Pancreas (tissue), 10 donors: ENCODE data around the gene XYLT1. TPM values are rescaled to one million over a fixed set of nuclear protein-coding genes. Genes with fewer than 3 reads are reported as not detected.

Source experiments
- ATAC-seq, 4 donors: fragments of 200-7000 bp; cut with Tn5 transposase; one replicate each; pipeline versions ENCODE4 v1.8.0 to v1.9.1; 2020; ENCODE audit warnings: mild to moderate bottlenecking in 4 of 4, moderate library complexity in 4 of 4
- DNase-seq, 6 donors: peaks; one replicate each; pipeline ENCODE4 v3.0.0-alpha.2; 2020
- FAIRE-seq: peaks from 2 replicates; lab custom pipeline; 2012; peaks lifted over from hg19 to GRCh38; lab: Jason Lieb, UNC
- H3K27ac ChIP-seq, 4 donors: fragments of 200-600 bp; sonication (generic); 1 replicate in 3 of 4; 2 replicates in 1 of 4; pipeline versions ENCODE4 v1.5.0 to v1.8.0; 2020
- H3K27me3 ChIP-seq, 4 donors: fragments of 200-600 bp; one replicate each; pipeline ENCODE4 v1.8.0; 2021
- H3K36me3 ChIP-seq, 3 donors: fragments of 200-600 bp; sonication (generic) in 1 of 3; one replicate each; pipeline versions ENCODE4 v1.5.0 to v1.8.0; 2020 to 2021
- H3K4me1 ChIP-seq, 3 donors: fragments of 200-600 bp; one replicate each; pipeline ENCODE4 v1.8.0; 2021
- H3K4me3 ChIP-seq, 4 donors: fragments of 200-600 bp; sonication (generic) in 2 of 4; one replicate each; pipeline versions ENCODE4 v1.5.0 to v1.8.0; 2020 to 2021
- H3K9me3 ChIP-seq, 4 donors: fragments of 200-600 bp; one replicate each; pipeline ENCODE4 v1.8.0; 2021
- WGBS, 2 donors: extraction: QIAGEN DNeasy Blood & Tissue Kit; methylation state at CpG; one replicate each; pipeline ENCODE4 v1.1.7; 2013; 5-methylcytosine and 5-hydroxymethylcytosine counted together
- intact Hi-C, 3 donors: fragments of 100-400 bp; cut with DNase I; formaldehyde crosslinking; loops; one replicate each; pipeline versions ENCODE4 v1.11.1 to v1.14.2; 2022
- polyA plus RNA-seq, 2 donors: library from polyadenylated mRNA; stranded (reverse); fragments of 200-250 nt; gene quantifications; one replicate each; pipeline ENCODE4 v1.2.3, GENCODE V29; 2013
- total RNA-seq, 6 donors: library from RNA; stranded (reverse); fragmentation: NEBNext Ultra II Directional in 4 of 6; extraction: Animal tissue kit (Norgen Biotek cat#: 25700) in 4 of 6; gene quantifications; one replicate each; pipeline versions ENCODE4 v1.2.1 to v1.2.4, GENCODE V29; 2021 to 2023
- TF ChIP-seq, protein P1 (sequence below), 4 donors: fragments of 200-600 bp; sonication (generic) in 3 of 4; IDR thresholded peaks; one replicate each; pipeline versions ENCODE4 v1.5.0 to v1.8.0; 2021; ENCODE audit warnings: antibody characterized with exemption in 4 of 4
- donor health status: healthy with polysubstance abuse.
- donor health status: DM: no; HTN: no; CAD: no; lungs with moderate emphysema.
- donor health status: DM: no; HTN: no; CAD: no.
- donor health status: control.
- donor health status: control.
- donor health status: Bipolar disorder and iron deficiency.
- donor health status: DM: yes; HTN: yes; CAD: no.
- donor health status: DM: no; HTN: no; CAD: no.
- donor health status: DM: no; HTN: no; CAD: no.
- donor health status: DM: yes; HTN: yes; CAD: no.

XYLT1 gene
- total and polyA plus RNA-seq, 8 donors = 1.6 to 8.2 (median 4.6) TPM

DNA sequence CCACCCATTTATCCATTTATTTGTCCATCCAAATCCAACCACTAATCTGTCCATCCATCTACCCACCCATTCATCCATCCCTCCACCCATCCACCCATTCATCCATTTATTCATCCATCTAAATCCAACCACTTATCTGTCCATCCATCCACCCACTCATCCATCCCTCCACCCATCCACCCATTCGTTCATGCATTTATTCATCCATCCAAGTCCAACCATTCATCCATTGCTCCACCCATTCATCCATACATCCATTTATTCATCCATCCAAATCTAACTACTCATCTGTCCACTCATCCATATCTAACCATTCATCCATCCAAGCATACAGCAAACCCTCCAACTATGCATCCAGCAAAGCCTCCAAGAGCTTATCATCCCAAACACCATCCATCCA is 267.3 kb downstream of the XYLT1 start:
- peaks cover 0 to 7% (median 5%) of the 10 kb centered on the region in 3 donors for H3K4me1 ChIP-seq
- ATAC-seq (no peak), DNase-seq (no peak), FAIRE-seq (no peak)
- H3K9me3 ChIP-seq = no peaks in the 10 kb centered on the region
- intact Hi-C loops = no loop called here
- no peaks in the 10 kb centered on the region for H3K36me3 ChIP-seq
- no peaks in the 10 kb centered on the region for H3K27me3 ChIP-seq
- WGBS, 2 donors = 68 to 88% methylated on average over 1 of the region's 1 CpG
- H3K4me3 ChIP-seq = no peak overlapping the region
- no peak overlapping the region for H3K27ac ChIP-seq
- TF ChIP-seq, protein P1, sequence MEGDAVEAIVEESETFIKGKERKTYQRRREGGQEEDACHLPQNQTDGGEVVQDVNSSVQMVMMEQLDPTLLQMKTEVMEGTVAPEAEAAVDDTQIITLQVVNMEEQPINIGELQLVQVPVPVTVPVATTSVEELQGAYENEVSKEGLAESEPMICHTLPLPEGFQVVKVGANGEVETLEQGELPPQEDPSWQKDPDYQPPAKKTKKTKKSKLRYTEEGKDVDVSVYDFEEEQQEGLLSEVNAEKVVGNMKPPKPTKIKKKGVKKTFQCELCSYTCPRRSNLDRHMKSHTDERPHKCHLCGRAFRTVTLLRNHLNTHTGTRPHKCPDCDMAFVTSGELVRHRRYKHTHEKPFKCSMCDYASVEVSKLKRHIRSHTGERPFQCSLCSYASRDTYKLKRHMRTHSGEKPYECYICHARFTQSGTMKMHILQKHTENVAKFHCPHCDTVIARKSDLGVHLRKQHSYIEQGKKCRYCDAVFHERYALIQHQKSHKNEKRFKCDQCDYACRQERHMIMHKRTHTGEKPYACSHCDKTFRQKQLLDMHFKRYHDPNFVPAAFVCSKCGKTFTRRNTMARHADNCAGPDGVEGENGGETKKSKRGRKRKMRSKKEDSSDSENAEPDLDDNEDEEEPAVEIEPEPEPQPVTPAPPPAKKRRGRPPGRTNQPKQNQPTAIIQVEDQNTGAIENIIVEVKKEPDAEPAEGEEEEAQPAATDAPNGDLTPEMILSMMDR (IDR thresholded peaks at IDR 0.05) = no peak

- H3K27me3 ChIP-seq = no peaks in the 10 kb centered on the region
- H3K27ac ChIP-seq = no peak overlapping the region
- DNase-seq (no peak), FAIRE-seq (no peak), ATAC-seq (no peak)
- no peak overlapping the region for H3K4me3 ChIP-seq
- WGBS, 2 donors = 96 to 100% methylated on average over 3 of the region's 3 CpGs
- intact Hi-C loops = loop anchor here in 1 of 3 donors (10.0 kb wide), 1 partner anchor 266 kb away; no protein-coding TSS in a partner anchor
- H3K4me1 ChIP-seq = no peaks in the 10 kb centered on the region
- no peaks in the 10 kb centered on the region for H3K9me3 ChIP-seq
- TF ChIP-seq, protein P1 (IDR thresholded peaks at IDR 0.05) = no peak
- no peaks in the 10 kb centered on the region for H3K36me3 ChIP-seq
These were observed 271.6 kb downstream of the XYLT1 start for GRCh38 chr16:17199135-17199534.

DNA sequence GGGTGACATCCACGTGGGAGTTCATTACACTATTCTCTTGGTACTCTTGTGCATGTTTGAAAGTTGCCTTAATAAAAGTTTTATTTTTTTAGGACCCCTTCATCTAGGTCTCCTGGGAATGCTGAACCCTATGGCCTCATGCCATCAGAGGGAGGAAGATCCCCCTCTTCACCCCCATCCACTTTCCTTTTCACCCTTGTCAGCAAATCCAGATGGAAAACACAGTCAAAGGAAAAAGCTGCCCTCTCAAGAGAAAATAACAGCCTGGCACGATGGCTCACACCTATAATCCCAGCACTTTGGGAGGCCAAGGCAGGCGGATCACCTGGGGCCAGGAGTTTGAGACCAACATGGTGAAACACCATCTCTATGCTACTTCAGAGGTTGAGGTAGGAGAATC is 274.2 kb downstream of the XYLT1 start:
- no peak overlapping the region for H3K4me3 ChIP-seq
- ATAC-seq (no peak), DNase-seq (no peak), FAIRE-seq (no peak)
- H3K27ac ChIP-seq = no peak overlapping the region
- TF ChIP-seq, protein P1 (IDR thresholded peaks at IDR 0.05) = no peak
- H3K9me3 ChIP-seq = no peaks in the 10 kb centered on the region
- no peaks in the 10 kb centered on the region for H3K4me1 ChIP-seq
- 70 to 78% methylated on average over 3 of the region's 3 CpGs for WGBS, 2 donors
- H3K36me3 ChIP-seq = no peaks in the 10 kb centered on the region
- no peaks in the 10 kb centered on the region for H3K27me3 ChIP-seq
- intact Hi-C loops = loop anchor here in 1 of 3 donors (10.0 kb wide), 1 partner anchor 268 kb away; no protein-coding TSS in a partner anchor

GRCh38 chr16:17194190-17194780 is 276.5 kb downstream of the XYLT1 start:
- no peak overlapping the region for H3K27ac ChIP-seq
- H3K4me3 ChIP-seq = no peak overlapping the region
- WGBS, 2 donors = 34 to 40% methylated on average over 14 of the region's 14 CpGs
- peak; percentile 23 to 83 (median 66) for DNase-seq
- H3K4me1 ChIP-seq = no peaks in the 10 kb centered on the region
- H3K27me3 ChIP-seq = no peaks in the 10 kb centered on the region
- H3K9me3 ChIP-seq = no peaks in the 10 kb centered on the region
- intact Hi-C loops = loop anchor here in 1 of 3 donors (10.0 kb wide), 1 partner anchor 271 kb away; no protein-coding TSS in a partner anchor
- no peak for FAIRE-seq
- TF ChIP-seq, protein P1 (IDR thresholded peaks at IDR 0.05) = peak; percentile 62 to 83 (median 82)
- peak; percentile 69 to 95 (median 78) for ATAC-seq
- no peaks in the 10 kb centered on the region for H3K36me3 ChIP-seq

DNA sequence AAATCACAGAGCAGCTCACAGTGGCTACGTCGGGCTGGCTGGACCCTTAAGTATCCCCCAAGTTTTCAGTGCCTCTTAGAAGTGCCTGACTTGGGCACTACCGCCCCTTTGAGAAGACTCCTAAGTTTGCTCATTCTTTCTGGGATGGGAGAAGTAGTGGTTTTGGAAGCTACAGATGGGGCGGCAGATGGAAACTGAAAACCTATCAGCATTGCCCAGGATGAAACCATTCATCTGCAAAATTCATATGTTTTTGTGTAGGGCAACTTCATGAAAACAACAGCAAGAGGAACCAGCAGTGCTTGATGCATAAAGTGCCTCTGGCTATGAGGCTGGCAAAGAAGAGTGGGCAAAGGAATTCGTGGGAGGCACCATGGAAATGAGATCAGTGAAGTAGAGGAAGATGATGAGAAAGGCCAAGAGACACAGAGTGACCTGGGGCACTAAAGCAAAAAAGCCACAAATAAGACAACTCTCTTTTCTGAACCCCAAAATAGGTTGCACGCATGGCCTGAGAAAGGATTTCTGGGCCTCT is 277.1 kb downstream of the XYLT1 start:
- Histone ChIP-seq H3K4me3 (no peak overlapping the region), H3K27ac (no peak overlapping the region), H3K27me3 (no peaks in the 10 kb centered on the region), H3K36me3 (no peaks in the 10 kb centered on the region), H3K9me3 (no peaks in the 10 kb centered on the region), H3K4me1 (no peaks in the 10 kb centered on the region)
- ATAC-seq (no peak), FAIRE-seq (no peak), DNase-seq (no peak)
- TF ChIP-seq, protein P1 (IDR thresholded peaks at IDR 0.05) = no peak
- 80 to 86% methylated on average over 6 of the region's 6 CpGs for WGBS, 2 donors
- intact Hi-C loops = loop anchor here in 1 of 3 donors (10.0 kb wide), 1 partner anchor 271 kb away; no protein-coding TSS in a partner anchor
